ENCODE measurements around the gene CLIP4. TPM values are rescaled to one million over a fixed set of nuclear protein-coding genes. Genes with fewer than 3 reads are reported as not detected.

CLIP4 gene
- total RNA-seq, 2 experiments from 2014 or later, result 36.2 to 42.6 TPM

- H3K27ac Mint-ChIP-seq, result no peak overlapping the region
- no peak overlapping the region for H3K4me3 Mint-ChIP-seq
- no peak for ATAC-seq (ENCODE audit: low read depth)
- peaks cover 2% of the 10 kb centered on the region for H3K27me3 Mint-ChIP-seq
- H3K36me3 Mint-ChIP-seq, result no peaks in the 10 kb centered on the region
- H3K9me3 Mint-ChIP-seq, result no peaks in the 10 kb centered on the region
- POLR2A ChIA-PET, result no interaction called here
- H3K4me1 Mint-ChIP-seq, result no peaks in the 10 kb centered on the region
- DNase-seq, result no peak
These were observed 112.9 kb downstream of the CLIP4 start for GRCh38 chr2:29227935-29228675.

- Mint-ChIP-seq H3K36me3 (no peaks in the 10 kb centered on the region), H3K9me3 (no peaks in the 10 kb centered on the region), H3K27me3 (peaks cover 2% of the 10 kb centered on the region), H3K4me3 (no peak overlapping the region), H3K27ac (no peak overlapping the region), H3K4me1 (no peaks in the 10 kb centered on the region)
- POLR2A ChIA-PET, result no interaction called here
- ATAC-seq (ENCODE audit: low read depth) (no peak), DNase-seq (no peak)
These were observed 113.7 kb downstream of the CLIP4 start for GRCh38 chr2:29228947-29229346.

- no peaks in the 10 kb centered on the region for H3K9me3 Mint-ChIP-seq
- H3K27ac Mint-ChIP-seq, result no peak overlapping the region
- H3K36me3 Mint-ChIP-seq, result no peaks in the 10 kb centered on the region
- H3K4me1 Mint-ChIP-seq, result no peaks in the 10 kb centered on the region
- ATAC-seq (ENCODE audit: low read depth) (no peak), DNase-seq (no peak)
- H3K27me3 Mint-ChIP-seq, result peaks cover 2% of the 10 kb centered on the region
- H3K4me3 Mint-ChIP-seq, result no peak overlapping the region
- POLR2A ChIA-PET, result no interaction called here
These were observed 114.4 kb downstream of the CLIP4 start for GRCh38 chr2:29229640-29230039.

DNA sequence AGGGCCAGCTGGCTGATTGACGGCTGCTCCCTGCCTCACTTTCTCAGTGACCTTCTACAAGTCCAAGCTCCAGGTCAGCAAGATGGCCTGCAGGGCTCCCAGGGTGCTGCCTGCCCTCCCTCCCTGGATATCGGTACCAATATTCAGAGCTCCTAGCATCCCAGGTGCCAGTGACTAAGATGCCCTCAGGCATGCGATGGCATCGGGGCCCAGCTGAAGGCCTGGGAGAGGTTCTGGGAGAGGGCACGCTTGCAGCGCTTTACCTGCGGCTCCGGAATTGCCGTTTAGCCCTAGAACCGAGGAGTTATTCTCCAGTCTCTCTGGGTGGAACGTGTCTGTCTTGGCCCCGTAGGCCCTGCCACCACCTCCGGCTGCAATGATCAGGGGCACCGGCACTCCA lies 116.8 kb downstream of the CLIP4 start:
- peaks cover 2% of the 10 kb centered on the region for H3K27me3 Mint-ChIP-seq
- H3K9me3 Mint-ChIP-seq, result no peaks in the 10 kb centered on the region
- ATAC-seq (ENCODE audit: low read depth), result no peak
- H3K27ac Mint-ChIP-seq, result no peak overlapping the region
- H3K4me3 Mint-ChIP-seq, result no peak overlapping the region
- DNase-seq, result no peak
- POLR2A ChIA-PET, result no interaction called here
- no peaks in the 10 kb centered on the region for H3K36me3 Mint-ChIP-seq
- no peaks in the 10 kb centered on the region for H3K4me1 Mint-ChIP-seq

DNA sequence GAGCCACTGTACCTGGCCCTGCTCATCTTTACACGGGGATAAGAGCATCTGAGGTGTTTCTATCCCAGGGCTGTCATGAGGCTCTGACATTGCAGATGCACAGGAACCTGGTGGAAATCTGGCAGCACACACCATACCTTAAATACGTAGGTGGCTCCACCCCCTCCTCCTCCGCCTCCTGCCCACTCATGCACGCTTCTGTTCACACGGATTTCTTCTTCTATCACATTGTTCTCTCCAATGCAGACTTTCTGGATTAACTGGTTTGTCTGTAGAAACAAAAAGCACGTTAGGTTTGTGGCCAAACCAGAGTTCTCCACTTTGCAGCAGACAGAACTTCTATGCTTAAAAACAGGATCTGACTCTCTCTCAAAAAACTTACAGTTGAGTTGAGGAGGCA lies 118.2 kb downstream of the CLIP4 start:
- no peak overlapping the region for H3K4me3 Mint-ChIP-seq
- H3K27ac Mint-ChIP-seq, result no peak overlapping the region
- DNase-seq, result no peak
- POLR2A ChIA-PET, result no interaction called here
- no peak for ATAC-seq (ENCODE audit: low read depth)
- H3K36me3 Mint-ChIP-seq, result no peaks in the 10 kb centered on the region
- H3K4me1 Mint-ChIP-seq, result no peaks in the 10 kb centered on the region
- H3K9me3 Mint-ChIP-seq, result no peaks in the 10 kb centered on the region
- peaks cover 2% of the 10 kb centered on the region for H3K27me3 Mint-ChIP-seq

- H3K27me3 Mint-ChIP-seq, result peaks cover 2% of the 10 kb centered on the region
- no peak overlapping the region for H3K27ac Mint-ChIP-seq
- ATAC-seq (ENCODE audit: low read depth) (no peak), DNase-seq (no peak)
- H3K9me3 Mint-ChIP-seq, result no peaks in the 10 kb centered on the region
- no peaks in the 10 kb centered on the region for H3K36me3 Mint-ChIP-seq
- H3K4me1 Mint-ChIP-seq, result no peaks in the 10 kb centered on the region
- POLR2A ChIA-PET, result no interaction called here
- H3K4me3 Mint-ChIP-seq, result no peak overlapping the region
These were observed 120.2 kb downstream of the CLIP4 start for GRCh38 chr2:29235411-29235810.

DNA sequence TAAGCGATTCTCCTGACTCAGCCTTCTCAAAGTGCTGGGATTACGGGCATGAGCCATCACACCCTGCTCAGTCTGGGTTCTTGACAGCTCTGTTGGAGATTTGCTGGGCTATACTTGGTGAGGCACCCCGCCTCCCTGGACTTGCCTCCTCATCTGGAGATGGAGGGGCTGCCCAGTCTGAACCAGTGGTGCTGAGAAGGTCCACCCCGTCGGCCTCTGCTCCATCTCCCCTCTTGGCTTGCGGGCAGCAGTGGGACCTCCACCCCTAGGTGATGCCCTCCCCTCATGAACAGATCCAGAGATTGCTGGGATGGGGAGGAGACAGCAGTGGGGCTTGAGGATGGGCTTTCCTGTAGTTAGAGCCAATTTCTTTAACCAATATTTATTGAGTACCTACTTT lies 120.9 kb downstream of the CLIP4 start:
- POLR2A ChIA-PET, result no interaction called here
- Mint-ChIP-seq H3K27ac (no peak overlapping the region), H3K4me1 (no peaks in the 10 kb centered on the region), H3K27me3 (peaks cover 2% of the 10 kb centered on the region), H3K9me3 (no peaks in the 10 kb centered on the region), H3K4me3 (no peak overlapping the region), H3K36me3 (no peaks in the 10 kb centered on the region)
- no peak for ATAC-seq (ENCODE audit: low read depth)
- no peak for DNase-seq

DNA sequence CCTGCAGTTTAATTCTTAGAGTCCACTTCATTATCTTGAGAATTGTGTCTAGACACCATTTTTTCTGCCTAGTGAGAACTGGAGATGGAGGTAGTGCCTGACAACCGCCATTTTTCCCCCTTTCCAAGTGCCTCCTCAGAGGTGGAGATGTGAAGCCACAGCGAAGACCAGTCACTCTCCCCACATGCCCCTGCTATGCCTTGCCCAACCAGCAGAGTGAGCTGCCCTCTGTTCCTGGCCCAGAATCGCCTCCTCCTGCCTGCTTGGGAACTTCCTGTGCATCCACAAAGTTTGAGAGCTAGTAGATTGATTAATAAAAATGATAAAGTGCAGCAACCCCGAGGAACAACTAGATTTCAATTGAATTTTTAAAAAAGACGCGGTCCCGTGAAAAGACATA lies 123.3 kb downstream of the CLIP4 start:
- no peak for ATAC-seq (ENCODE audit: low read depth)
- Mint-ChIP-seq H3K9me3 (no peaks in the 10 kb centered on the region), H3K27me3 (peaks cover 2% of the 10 kb centered on the region), H3K36me3 (no peaks in the 10 kb centered on the region), H3K27ac (no peak overlapping the region), H3K4me1 (no peaks in the 10 kb centered on the region), H3K4me3 (no peak overlapping the region)
- POLR2A ChIA-PET, result no interaction called here
- no peak for DNase-seq

Other genes starting within 250 kb of the CLIP4 start
- gene TRMT61B, start 245.1 kb upstream of the CLIP4 start, total RNA-seq, result 10 to 100 TPM; 15.1 to 16.0 TPM
- gene WDR43, start 220.7 kb upstream of the CLIP4 start, total RNA-seq, result 10 to 100 TPM; 50.3 to 54.3 TPM
- 1 to 10 TPM; 5.2 to 5.3 TPM for gene TOGARAM2, start 134.1 kb upstream of the CLIP4 start, total RNA-seq
- not detected for gene PCARE, start 40.9 kb upstream of the CLIP4 start, total RNA-seq

Data from activated naive CD8-positive, alpha-beta T cell treated with anti-CD3 and anti-CD28 coated beads, Interleukin-2, amount 10 ng/mL, durations not matched to agents 7 days and 5 days (primary cell).